ENCODE data around the gene TRIM14.
"Not testable (repeated sequence)": the region's sequence is repeated elsewhere in the genome, so short reads cannot be mapped to it uniquely, and the experiment has no call there.

Gene TRIM14

DNA sequence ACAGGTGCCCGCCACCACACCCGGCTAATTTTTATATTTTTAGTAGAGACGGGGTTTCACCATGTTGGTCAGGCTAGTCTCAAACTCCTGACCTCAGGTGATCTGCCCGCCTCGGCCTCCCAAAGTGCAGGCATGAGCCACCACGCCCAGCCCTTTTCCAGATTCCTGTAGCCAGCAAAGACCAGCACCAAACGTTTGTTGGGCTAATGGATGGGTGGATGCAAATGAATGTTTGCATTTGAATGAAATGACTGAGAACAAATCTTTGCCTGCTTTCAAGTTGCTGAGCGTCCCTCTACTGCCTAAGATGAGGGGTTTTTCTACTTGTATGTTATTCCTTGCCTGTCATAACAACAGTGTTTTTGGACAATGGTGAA lies 42.5 kb downstream of the TRIM14 start:
- H3K4me1 ChIP-seq = peaks cover 16% of the 10 kb centered on the region
- H3K36me3 ChIP-seq (replicated peaks) = peaks cover 34% of the 10 kb centered on the region
- H3K9me3 ChIP-seq; H3K4me3 ChIP-seq; in situ Hi-C loops (cut with MboI; ENCODE audit: low sequenced_read_pairs); H3K27me3 ChIP-seq (ENCODE audit: low read depth): not testable (repeated sequence)
- DNase-seq (ENCODE audit: low spot score in 2 of 2) = peak; percentile 69 to 77

DNA sequence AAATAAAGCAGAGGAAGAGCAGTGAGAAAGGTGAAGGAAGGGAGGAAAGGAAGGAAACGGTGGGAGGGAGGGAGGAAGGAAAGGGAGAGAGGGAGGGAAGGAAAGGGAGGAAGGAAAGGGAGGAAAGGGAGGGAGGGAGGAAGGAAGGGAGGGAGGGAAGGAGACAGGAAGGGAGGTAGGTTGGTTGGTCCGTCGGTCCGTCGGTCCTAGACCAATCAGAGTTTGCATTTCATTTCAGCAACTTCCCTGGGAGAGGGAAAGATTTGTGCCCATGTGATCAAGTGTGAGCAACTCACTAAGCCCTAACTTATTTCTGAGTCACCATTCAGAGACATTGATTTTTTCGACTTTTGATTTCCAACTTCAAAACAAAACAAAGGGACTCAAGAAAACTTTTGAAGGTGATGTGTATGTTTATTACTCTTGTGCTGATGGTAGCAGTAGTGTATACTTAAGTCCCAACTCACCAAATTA lies 43.7 kb downstream of the TRIM14 start:
- DNase-seq (ENCODE audit: low spot score in 2 of 2) = no peak
- Histone ChIP-seq H3K4me1 (peaks cover 16% of the 10 kb centered on the region), H3K27me3 (ENCODE audit: low read depth) (no peaks in the 10 kb centered on the region), H3K9me3 (no peaks in the 10 kb centered on the region), H3K4me3 (no peak overlapping the region), H3K36me3 (replicated peaks) (peaks cover 22% of the 10 kb centered on the region)
- in situ Hi-C loops (cut with MboI; ENCODE audit: low sequenced_read_pairs) = no loop called here

DNA sequence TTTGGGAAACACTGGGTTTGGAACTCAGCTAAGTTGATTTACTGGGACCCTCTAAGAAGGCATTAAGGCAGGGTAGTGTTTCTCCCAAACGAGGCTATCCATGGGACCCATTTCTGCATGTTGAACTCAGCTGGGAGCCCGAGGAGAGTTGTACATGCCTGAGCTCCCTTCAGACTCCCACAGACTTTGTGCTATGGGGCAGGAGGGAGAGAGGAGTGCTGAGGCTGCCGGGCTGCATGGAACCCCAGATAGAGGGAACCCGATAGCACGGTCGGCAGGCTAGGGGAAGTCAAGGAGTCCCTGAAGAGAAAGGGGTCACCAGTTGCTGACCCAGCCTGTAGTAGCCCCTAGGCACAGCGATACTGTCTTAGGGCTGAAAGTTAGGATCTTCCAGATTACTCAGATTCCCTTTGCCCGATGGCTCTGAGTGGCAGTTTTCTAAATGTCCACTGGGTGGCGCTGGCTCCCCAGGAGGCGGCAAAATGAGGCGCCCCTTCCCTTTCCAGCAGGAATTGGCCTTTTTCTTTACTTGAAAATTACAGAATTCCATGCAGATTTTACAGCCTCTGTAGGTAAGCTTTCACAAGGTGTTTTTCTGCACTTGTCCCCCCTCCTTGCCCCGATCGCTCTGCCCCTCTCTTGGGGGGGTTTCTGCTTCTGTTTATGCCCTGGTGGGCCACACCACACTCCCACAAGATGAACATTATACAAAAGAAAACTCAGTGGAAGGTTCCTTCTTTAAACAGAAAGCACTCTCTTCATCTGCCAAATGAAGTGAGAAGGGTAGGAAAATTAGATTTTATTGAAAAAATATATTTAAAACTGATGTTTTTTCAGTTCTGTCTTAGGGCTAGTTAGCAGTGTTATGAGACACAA lies 44.7 kb downstream of the TRIM14 start:
- Histone ChIP-seq H3K4me3 (no peak overlapping the region), H3K9me3 (no peaks in the 10 kb centered on the region), H3K4me1 (peaks cover 16% of the 10 kb centered on the region), H3K27me3 (ENCODE audit: low read depth) (no peaks in the 10 kb centered on the region), H3K36me3 (replicated peaks) (peaks cover 17% of the 10 kb centered on the region)
- in situ Hi-C loops (cut with MboI; ENCODE audit: low sequenced_read_pairs) = loop anchor here (5.0 kb wide), 1 partner anchor 188 kb away; no protein-coding TSS in a partner anchor
- peak; percentile 57 to 81 for DNase-seq (ENCODE audit: low spot score in 2 of 2)

DNA sequence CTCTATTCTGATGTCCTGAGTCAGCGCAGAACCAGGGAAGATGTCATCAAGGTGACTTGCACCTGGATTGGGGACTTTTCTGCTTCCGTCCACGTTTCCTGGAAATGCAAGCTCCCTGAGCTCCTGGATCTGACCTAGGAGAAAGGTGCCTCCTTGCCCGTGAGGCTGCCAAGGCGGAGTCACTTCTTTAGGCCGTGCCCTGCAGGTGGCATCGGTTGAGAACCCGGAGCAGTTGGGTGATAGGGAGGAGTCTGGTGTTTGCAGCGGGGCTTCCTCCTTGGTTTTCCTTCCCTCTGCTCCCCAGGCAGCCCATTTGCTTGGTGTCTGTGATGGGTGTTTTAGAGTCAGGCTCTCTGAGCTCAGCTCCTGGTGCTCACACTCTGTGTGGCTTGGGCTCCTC lies 47.3 kb downstream of the TRIM14 start:
- peaks cover 12% of the 10 kb centered on the region for H3K36me3 ChIP-seq (replicated peaks)

DNA sequence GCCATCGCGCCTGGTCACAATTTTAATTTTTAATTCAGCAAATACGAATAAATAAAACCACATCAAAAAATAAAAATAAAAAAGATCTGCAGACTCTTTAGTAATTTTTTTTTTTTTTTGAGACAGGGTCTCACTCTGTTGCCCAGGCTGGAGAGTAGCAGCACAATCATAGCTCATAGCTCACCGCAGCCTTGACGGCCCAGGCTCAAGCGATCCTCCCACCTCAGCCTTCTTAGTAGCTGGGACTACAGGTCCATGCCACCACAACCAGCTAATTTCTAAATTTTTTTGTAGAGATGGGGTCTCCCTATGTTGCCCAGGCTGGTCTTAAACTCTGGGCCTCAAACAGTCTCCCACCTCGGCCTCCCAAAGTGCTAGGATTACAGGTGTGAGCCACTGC lies 48.3 kb downstream of the TRIM14 start:
- in situ Hi-C loops (cut with MboI; ENCODE audit: low sequenced_read_pairs) = loop anchor here (5.0 kb wide), 1 partner anchor 192 kb away; no protein-coding TSS in a partner anchor

More for the DNA sequence above, 47.3 kb downstream of the TRIM14 start:
- H3K9me3 ChIP-seq = no peaks in the 10 kb centered on the region
- no peak for DNase-seq (ENCODE audit: low spot score in 2 of 2)
- peaks cover 18% of the 10 kb centered on the region for H3K4me1 ChIP-seq
- H3K4me3 ChIP-seq = no peak overlapping the region
- H3K27me3 ChIP-seq (ENCODE audit: low read depth) = no peaks in the 10 kb centered on the region
- in situ Hi-C loops (cut with MboI; ENCODE audit: low sequenced_read_pairs) = loop anchor here (5.0 kb wide), 1 partner anchor 191 kb away; no protein-coding TSS in a partner anchor

DNA sequence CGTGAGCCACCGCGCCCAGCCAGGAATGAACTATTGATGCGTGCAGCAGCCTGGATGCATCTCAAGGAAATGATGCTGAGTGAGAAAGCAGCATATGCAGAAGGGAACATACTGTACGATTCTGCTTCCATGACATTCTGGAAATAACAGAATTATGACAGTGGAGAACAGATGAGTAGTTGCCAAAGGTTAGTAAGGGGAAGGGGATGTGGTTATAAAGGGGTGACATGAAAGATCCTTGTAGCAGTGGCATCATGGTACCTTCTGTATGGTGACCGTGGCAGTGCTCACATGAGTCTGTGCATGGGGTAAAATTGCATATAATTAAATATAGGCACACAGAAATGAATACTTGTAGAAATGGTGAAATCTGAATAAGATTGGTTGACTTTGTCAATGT lies 49.5 kb downstream of the TRIM14 start:
- H3K4me1 ChIP-seq = peaks cover 6% of the 10 kb centered on the region; the same call in 1 of the 2 replicates
- no peaks in the 10 kb centered on the region for H3K27me3 ChIP-seq (ENCODE audit: low read depth)
- in situ Hi-C loops (cut with MboI; ENCODE audit: low sequenced_read_pairs) = no loop called here
- H3K36me3 ChIP-seq (replicated peaks) = peaks cover 21% of the 10 kb centered on the region
- DNase-seq (ENCODE audit: low spot score in 2 of 2) = no peak
- H3K4me3 ChIP-seq = no peak overlapping the region
- H3K9me3 ChIP-seq = no peaks in the 10 kb centered on the region; the same call in 1 of the 2 replicates

More for the DNA sequence above, 48.3 kb downstream of the TRIM14 start:
- Histone ChIP-seq H3K4me1 (peaks cover 8% of the 10 kb centered on the region; the same call in 1 of the 2 replicates), H3K4me3 (no peak overlapping the region), H3K36me3 (replicated peaks) (peaks cover 19% of the 10 kb centered on the region), H3K27me3 (ENCODE audit: low read depth) (no peaks in the 10 kb centered on the region), H3K9me3 (no peaks in the 10 kb centered on the region; the same call in 1 of the 2 replicates)
- DNase-seq (ENCODE audit: low spot score in 2 of 2) = no peak

DNA sequence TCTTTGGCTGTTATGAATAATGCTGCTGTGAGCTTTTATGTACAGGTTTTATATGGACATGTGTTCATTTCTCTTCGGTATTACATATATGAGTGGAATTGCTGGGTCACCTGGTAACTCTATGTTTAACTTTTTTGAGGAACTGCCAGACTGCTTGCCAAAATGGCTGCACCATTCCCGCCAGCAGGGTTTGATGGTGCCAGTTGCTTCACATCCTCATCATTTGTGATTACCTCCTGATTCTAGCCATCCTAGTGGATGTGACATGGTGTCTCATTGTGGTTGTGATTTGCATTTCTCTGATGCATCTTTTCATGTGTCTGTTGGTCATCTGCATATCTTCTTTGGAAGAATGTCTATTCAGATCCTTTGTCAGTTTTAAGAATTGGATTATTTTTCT lies 51.8 kb downstream of the TRIM14 start:
- in situ Hi-C loops (cut with MboI; ENCODE audit: low sequenced_read_pairs) = no loop called here
- H3K36me3 ChIP-seq (replicated peaks) = peaks cover 42% of the 10 kb centered on the region

DNA sequence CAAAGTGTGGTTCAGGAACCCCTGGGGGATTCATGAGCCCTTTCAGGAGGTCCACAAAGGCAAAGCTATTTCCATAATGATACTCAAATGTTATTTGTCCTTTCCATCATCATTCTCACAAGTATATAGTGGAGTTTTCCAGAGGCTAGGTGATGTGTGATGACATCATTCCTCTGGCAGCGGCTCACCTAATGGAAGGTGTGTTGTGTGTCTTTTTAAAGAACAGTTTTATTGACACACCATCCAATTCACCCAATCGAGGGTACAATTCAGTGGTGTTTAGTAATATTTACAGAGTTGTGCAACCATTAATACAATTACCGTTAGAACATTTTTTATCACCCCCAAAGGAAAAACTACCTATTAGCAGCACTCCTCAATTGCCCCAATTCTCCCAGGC lies 52.8 kb downstream of the TRIM14 start:
- in situ Hi-C loops (cut with MboI; ENCODE audit: low sequenced_read_pairs) = no loop called here
- no peaks in the 10 kb centered on the region; the same call in 1 of the 2 replicates for H3K9me3 ChIP-seq
- DNase-seq (ENCODE audit: low spot score in 2 of 2) = no peak
- H3K4me3 ChIP-seq = no peak overlapping the region
- peaks cover 46% of the 10 kb centered on the region for H3K36me3 ChIP-seq (replicated peaks)
- H3K27me3 ChIP-seq (ENCODE audit: low read depth) = no peaks in the 10 kb centered on the region
- peaks cover 5% of the 10 kb centered on the region; the same call in 1 of the 2 replicates for H3K4me1 ChIP-seq

More for the DNA sequence above, 51.8 kb downstream of the TRIM14 start:
- DNase-seq (ENCODE audit: low spot score in 2 of 2) = no peak
- no peaks in the 10 kb centered on the region for H3K27me3 ChIP-seq (ENCODE audit: low read depth)
- H3K9me3 ChIP-seq = no peaks in the 10 kb centered on the region; the same call in 1 of the 2 replicates
- no peak overlapping the region for H3K4me3 ChIP-seq
- H3K4me1 ChIP-seq = peaks cover 5% of the 10 kb centered on the region; the same call in 1 of the 2 replicates

DNA sequence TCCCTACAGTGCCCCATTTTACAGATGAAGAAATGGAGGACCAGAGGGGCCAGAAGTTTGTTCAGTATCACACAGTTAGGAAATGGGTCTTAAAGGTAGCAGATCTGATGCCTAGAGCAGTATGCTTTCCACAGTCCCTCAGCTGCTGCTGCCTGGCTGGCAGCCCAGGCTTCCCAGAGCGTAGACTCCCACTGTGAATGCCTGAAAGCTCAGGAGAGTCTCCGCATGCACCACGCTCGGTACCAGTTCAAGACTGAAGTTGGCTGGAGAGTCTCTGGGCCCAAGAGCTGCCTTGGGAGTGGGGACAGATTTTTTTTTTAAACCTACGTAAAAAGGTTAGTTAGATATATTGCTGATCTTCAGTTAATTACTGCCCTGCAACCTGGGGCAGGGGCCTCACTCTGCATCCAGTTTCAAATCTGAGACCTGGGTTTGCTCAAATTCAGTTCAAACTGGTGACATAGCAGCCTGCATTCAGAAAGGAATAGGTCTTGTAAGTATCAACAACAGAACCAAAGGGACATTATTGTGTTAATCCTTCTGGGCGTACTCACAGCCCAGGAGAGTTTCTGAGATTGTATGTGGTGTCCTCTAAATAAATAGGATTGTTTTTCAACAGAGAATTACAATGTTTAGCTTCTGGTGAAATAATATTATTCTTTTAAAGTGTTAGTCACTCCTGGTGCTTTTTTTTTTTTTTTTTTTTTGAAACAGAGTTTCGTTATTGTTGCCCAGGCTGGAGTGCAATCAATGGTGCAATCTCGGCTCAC lies 54.2 kb downstream of the TRIM14 start:
- no peak overlapping the region for H3K4me3 ChIP-seq
- DNase-seq (ENCODE audit: low spot score in 2 of 2) = no peak
- no peaks in the 10 kb centered on the region for H3K27me3 ChIP-seq (ENCODE audit: low read depth)
- H3K9me3 ChIP-seq = no peaks in the 10 kb centered on the region; the same call in 1 of the 2 replicates
- in situ Hi-C loops (cut with MboI; ENCODE audit: low sequenced_read_pairs) = no loop called here
- peaks cover 53% of the 10 kb centered on the region for H3K36me3 ChIP-seq (replicated peaks)
- H3K4me1 ChIP-seq = peaks cover 5% of the 10 kb centered on the region; the same call in 1 of the 2 replicates

DNA sequence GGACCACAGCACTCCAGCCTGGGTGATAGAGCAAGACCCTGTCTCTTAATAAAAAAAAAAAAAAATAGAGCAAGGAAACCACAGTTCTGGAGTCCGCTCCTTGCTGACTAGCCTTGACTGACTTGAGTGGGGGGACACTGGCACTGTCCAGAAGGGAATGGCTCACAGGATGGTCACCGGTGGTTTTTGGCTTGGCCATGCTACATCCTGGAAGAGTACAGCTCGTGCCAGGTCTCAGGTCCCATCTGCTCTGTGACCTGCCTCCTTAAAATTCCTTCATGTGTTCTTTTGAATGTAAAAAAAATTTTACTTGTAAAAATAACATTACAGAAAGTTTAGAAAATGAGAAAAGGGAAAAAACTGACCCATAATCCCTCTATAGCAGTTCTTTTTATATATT lies 56.9 kb downstream of the TRIM14 start:
- Histone ChIP-seq H3K9me3 (no peaks in the 10 kb centered on the region; the same call in 1 of the 2 replicates), H3K4me3 (no peak overlapping the region), H3K27me3 (ENCODE audit: low read depth) (no peaks in the 10 kb centered on the region), H3K4me1 (peaks cover 14% of the 10 kb centered on the region), H3K36me3 (replicated peaks) (peaks cover 41% of the 10 kb centered on the region)
- in situ Hi-C loops (cut with MboI; ENCODE audit: low sequenced_read_pairs) = no loop called here
- no peak for DNase-seq (ENCODE audit: low spot score in 2 of 2)

DNA sequence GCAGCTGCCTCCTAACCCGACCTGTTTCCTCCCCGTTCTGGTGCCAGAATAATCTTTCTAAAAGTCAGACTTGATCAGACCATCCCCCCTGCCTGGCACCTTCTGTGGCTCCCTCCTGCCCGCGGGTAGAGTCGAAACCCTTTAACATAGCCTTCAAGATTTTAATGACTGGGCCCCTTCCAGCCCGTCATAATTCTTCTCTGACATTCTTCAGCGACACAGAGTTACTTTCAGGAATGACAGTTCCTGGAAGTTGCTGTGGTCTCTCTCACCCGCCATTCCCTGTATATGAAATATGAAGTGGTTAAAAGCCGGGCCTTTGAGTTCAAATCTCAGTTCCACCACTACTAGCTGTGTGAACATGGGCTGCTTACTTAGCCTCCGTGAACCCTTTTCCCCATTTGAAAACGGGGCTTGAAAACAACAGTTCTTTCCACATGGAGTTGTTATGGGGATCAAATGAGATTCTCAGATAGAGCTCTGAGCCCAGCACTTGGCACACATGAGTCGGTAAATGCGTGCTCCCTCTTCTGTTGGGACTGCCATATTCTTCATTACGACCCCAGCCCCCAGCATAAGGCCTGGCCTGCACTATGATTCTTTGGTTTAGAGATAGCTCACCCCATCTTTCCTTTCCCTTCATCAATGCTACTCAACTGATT lies 61.8 kb downstream of the TRIM14 start:
- in situ Hi-C loops (cut with MboI; ENCODE audit: low sequenced_read_pairs) = no loop called here
- H3K9me3 ChIP-seq = no peaks in the 10 kb centered on the region
- peaks cover 10% of the 10 kb centered on the region for H3K4me1 ChIP-seq
- H3K4me3 ChIP-seq = peak overlapping the region; percentile 89
- H3K36me3 ChIP-seq (replicated peaks) = peaks cover 21% of the 10 kb centered on the region
- peak in 1 of 2 experiments; percentile 19 for DNase-seq (ENCODE audit: low spot score in 2 of 2)
- no peaks in the 10 kb centered on the region for H3K27me3 ChIP-seq (ENCODE audit: low read depth)

DNA sequence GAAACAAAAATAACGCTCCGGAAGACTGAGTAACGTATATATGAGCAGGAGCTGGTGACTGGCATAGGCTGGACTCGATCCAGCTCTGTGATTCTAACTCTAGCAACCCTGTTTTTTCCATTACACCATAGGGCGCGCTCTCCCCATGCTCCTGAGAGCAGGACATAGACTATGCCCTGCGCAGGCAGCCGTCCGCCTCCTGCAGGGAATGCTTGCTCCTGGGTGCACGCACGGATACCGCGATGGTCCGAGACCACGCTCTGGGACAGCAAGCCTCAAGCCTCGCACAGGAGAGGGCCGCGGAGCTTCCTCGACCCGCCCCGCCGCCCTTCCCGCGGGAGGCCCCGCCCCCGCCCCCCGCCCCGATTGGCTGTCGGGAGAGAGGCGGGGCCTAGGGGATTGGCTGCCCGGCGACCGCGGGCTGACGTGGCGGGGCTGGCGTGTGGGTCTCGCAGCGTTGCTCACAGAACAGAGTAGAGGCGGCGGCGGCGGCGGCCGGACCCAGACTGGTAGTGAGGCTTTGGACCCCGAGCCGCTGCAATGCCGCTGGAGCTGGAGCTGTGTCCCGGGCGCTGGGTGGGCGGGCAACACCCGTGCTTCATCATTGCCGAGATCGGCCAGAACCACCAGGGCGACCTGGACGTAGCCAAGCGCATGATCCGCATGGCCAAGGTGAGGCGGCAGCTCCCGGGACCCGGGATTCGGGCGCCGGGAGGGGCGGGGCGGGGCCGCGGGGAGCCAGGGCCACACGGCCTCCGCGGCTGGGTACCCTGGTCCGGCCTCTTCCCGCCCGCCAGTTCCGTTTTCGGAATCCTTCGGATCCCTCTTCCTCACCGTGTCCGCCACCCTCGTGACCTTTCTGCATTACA lies 62.5 kb downstream of the TRIM14 start, which contains the start of gene NANS:
NANS (plus strand) TSS at position 464 of the 869 bp plus-strand sequence; CDS start at position 541, 77 bp downstream.
- Histone ChIP-seq H3K4me3 (peak within 1 kb of the TSS; percentile 89), H3K27me3 (ENCODE audit: low read depth) (no peaks in the 10 kb centered on the region), H3K4me1 (peaks cover 10% of the 10 kb centered on the region), H3K9me3 (no peaks in the 10 kb centered on the region), H3K36me3 (replicated peaks) (peaks cover 23% of the 10 kb centered on the region)
- in situ Hi-C loops (cut with MboI; ENCODE audit: low sequenced_read_pairs) = no loop called here
- peak; percentile 93 to 96 for DNase-seq (ENCODE audit: low spot score in 2 of 2)

Data from HAP-1 (cell line).